Measurements from ENCODE around the gene RANBP10. TPM values are rescaled to one million over a fixed set of nuclear protein-coding genes. Genes with fewer than 3 reads are reported as not detected.

The RANBP10 gene
- polyA plus RNA-seq, 1 donor, result 18.0 TPM

- Histone ChIP-seq H3K4me3 (ENCODE audit: low read length) (no peak overlapping the region), H3K27me3 (ENCODE audit: control insufficient read depth, insufficient read depth, low read length) (no peaks in the 10 kb centered on the region), H3K9me3 (ENCODE audit: control insufficient read depth, low read depth, low read length) (peaks cover 2% of the 10 kb centered on the region), H3K36me3 (ENCODE audit: control insufficient read depth, insufficient read depth, low read length) (peaks cover 7% of the 10 kb centered on the region), H3K4me1 (ENCODE audit: control insufficient read depth, insufficient read depth, low read length) (no peaks in the 10 kb centered on the region), H3K27ac (ENCODE audit: low read length) (no peak overlapping the region)
- WGBS (ENCODE audit: insufficient coverage, low lambda C conversion rate), result 83% methylated on average over 1 of the region's 5 CpGs
- no peak for DNase-seq
Observed at GRCh38 chr16:67779256-67780014, 26.9 kb downstream of the RANBP10 start.

- no CpG with 5 or more reads among the region's 6 CpGs for WGBS (ENCODE audit: insufficient coverage, low lambda C conversion rate)
- no peak overlapping the region for H3K27ac ChIP-seq (ENCODE audit: low read length)
- H3K27me3 ChIP-seq (ENCODE audit: control insufficient read depth, insufficient read depth, low read length), result no peaks in the 10 kb centered on the region
- DNase-seq, result no peak
- H3K4me3 ChIP-seq (ENCODE audit: low read length), result no peak overlapping the region
- no peaks in the 10 kb centered on the region for H3K4me1 ChIP-seq (ENCODE audit: control insufficient read depth, insufficient read depth, low read length)
- peaks cover 2% of the 10 kb centered on the region for H3K9me3 ChIP-seq (ENCODE audit: control insufficient read depth, low read depth, low read length)
- peaks cover 10% of the 10 kb centered on the region for H3K36me3 ChIP-seq (ENCODE audit: control insufficient read depth, insufficient read depth, low read length)
Observed at GRCh38 chr16:67775273-67775672, 31.1 kb downstream of the RANBP10 start.

- Histone ChIP-seq H3K27me3 (ENCODE audit: control insufficient read depth, insufficient read depth, low read length) (no peaks in the 10 kb centered on the region), H3K4me3 (ENCODE audit: low read length) (no peak overlapping the region), H3K36me3 (ENCODE audit: control insufficient read depth, insufficient read depth, low read length) (peaks cover 10% of the 10 kb centered on the region), H3K27ac (ENCODE audit: low read length) (no peak overlapping the region), H3K9me3 (ENCODE audit: control insufficient read depth, low read depth, low read length) (peaks cover 2% of the 10 kb centered on the region), H3K4me1 (ENCODE audit: control insufficient read depth, insufficient read depth, low read length) (no peaks in the 10 kb centered on the region)
- no CpG with 5 or more reads among the region's 3 CpGs for WGBS (ENCODE audit: insufficient coverage, low lambda C conversion rate)
- DNase-seq, result no peak
Observed at GRCh38 chr16:67774457-67774853, 31.9 kb downstream of the RANBP10 start.

- H3K27ac ChIP-seq (ENCODE audit: low read length), result no peak overlapping the region
- no CpG with 5 or more reads among the region's 6 CpGs for WGBS (ENCODE audit: insufficient coverage, low lambda C conversion rate)
- H3K4me1 ChIP-seq (ENCODE audit: control insufficient read depth, insufficient read depth, low read length), result no peaks in the 10 kb centered on the region
- peaks cover 2% of the 10 kb centered on the region for H3K9me3 ChIP-seq (ENCODE audit: control insufficient read depth, low read depth, low read length)
- H3K27me3 ChIP-seq (ENCODE audit: control insufficient read depth, insufficient read depth, low read length), result no peaks in the 10 kb centered on the region
- no peak overlapping the region for H3K4me3 ChIP-seq (ENCODE audit: low read length)
- DNase-seq, result no peak
- peaks cover 10% of the 10 kb centered on the region for H3K36me3 ChIP-seq (ENCODE audit: control insufficient read depth, insufficient read depth, low read length)
Observed at GRCh38 chr16:67773569-67774456, 32.5 kb downstream of the RANBP10 start.

GRCh38 chr16:67773099-67773498, 33.3 kb downstream of the RANBP10 start:
- H3K9me3 ChIP-seq (ENCODE audit: control insufficient read depth, low read depth, low read length), result peaks cover 2% of the 10 kb centered on the region
- H3K4me1 ChIP-seq (ENCODE audit: control insufficient read depth, insufficient read depth, low read length), result no peaks in the 10 kb centered on the region
- no peak for DNase-seq
- H3K27me3 ChIP-seq (ENCODE audit: control insufficient read depth, insufficient read depth, low read length), result no peaks in the 10 kb centered on the region
- WGBS (ENCODE audit: insufficient coverage, low lambda C conversion rate), result no CpG with 5 or more reads among the region's 4 CpGs
- H3K36me3 ChIP-seq (ENCODE audit: control insufficient read depth, insufficient read depth, low read length), result peaks cover 10% of the 10 kb centered on the region
- no peak overlapping the region for H3K4me3 ChIP-seq (ENCODE audit: low read length)
- H3K27ac ChIP-seq (ENCODE audit: low read length), result no peak overlapping the region

GRCh38 chr16:67770346-67770991, 35.9 kb downstream of the RANBP10 start:
- 90% methylated on average over 2 of the region's 6 CpGs for WGBS (ENCODE audit: insufficient coverage, low lambda C conversion rate)

GRCh38 chr16:67767953-67768352, 38.4 kb downstream of the RANBP10 start:
- H3K4me3 ChIP-seq (ENCODE audit: low read length), result no peak overlapping the region
- DNase-seq, result no peak
- H3K27me3 ChIP-seq (ENCODE audit: control insufficient read depth, insufficient read depth, low read length), result no peaks in the 10 kb centered on the region
- WGBS (ENCODE audit: insufficient coverage, low lambda C conversion rate), result no CpG with 5 or more reads among the region's 7 CpGs
- H3K27ac ChIP-seq (ENCODE audit: low read length), result no peak overlapping the region
- H3K9me3 ChIP-seq (ENCODE audit: control insufficient read depth, low read depth, low read length), result no peaks in the 10 kb centered on the region
- no peaks in the 10 kb centered on the region for H3K4me1 ChIP-seq (ENCODE audit: control insufficient read depth, insufficient read depth, low read length)
- H3K36me3 ChIP-seq (ENCODE audit: control insufficient read depth, insufficient read depth, low read length), result peaks cover 24% of the 10 kb centered on the region

More at GRCh38 chr16:67770346-67770991, 35.9 kb downstream of the RANBP10 start:
- no peak for DNase-seq
- Histone ChIP-seq H3K27me3 (ENCODE audit: control insufficient read depth, insufficient read depth, low read length) (no peaks in the 10 kb centered on the region), H3K36me3 (ENCODE audit: control insufficient read depth, insufficient read depth, low read length) (peaks cover 18% of the 10 kb centered on the region), H3K4me1 (ENCODE audit: control insufficient read depth, insufficient read depth, low read length) (no peaks in the 10 kb centered on the region), H3K27ac (ENCODE audit: low read length) (no peak overlapping the region), H3K9me3 (ENCODE audit: control insufficient read depth, low read depth, low read length) (peaks cover under 1% of the 10 kb centered on the region), H3K4me3 (ENCODE audit: low read length) (no peak overlapping the region)

- H3K36me3 ChIP-seq (ENCODE audit: control insufficient read depth, insufficient read depth, low read length), result peaks cover 26% of the 10 kb centered on the region
- DNase-seq, result no peak
- no peak overlapping the region for H3K27ac ChIP-seq (ENCODE audit: low read length)
- no peaks in the 10 kb centered on the region for H3K27me3 ChIP-seq (ENCODE audit: control insufficient read depth, insufficient read depth, low read length)
- H3K4me1 ChIP-seq (ENCODE audit: control insufficient read depth, insufficient read depth, low read length), result no peaks in the 10 kb centered on the region
- H3K4me3 ChIP-seq (ENCODE audit: low read length), result no peak overlapping the region
- 90% methylated on average over 2 of the region's 4 CpGs for WGBS (ENCODE audit: insufficient coverage, low lambda C conversion rate)
- H3K9me3 ChIP-seq (ENCODE audit: control insufficient read depth, low read depth, low read length), result no peaks in the 10 kb centered on the region
Observed at GRCh38 chr16:67766291-67766690, 40.1 kb downstream of the RANBP10 start.

GRCh38 chr16:67764158-67764667, 42.1 kb downstream of the RANBP10 start:
- Histone ChIP-seq H3K36me3 (ENCODE audit: control insufficient read depth, insufficient read depth, low read length) (peaks cover 24% of the 10 kb centered on the region), H3K27me3 (ENCODE audit: control insufficient read depth, insufficient read depth, low read length) (no peaks in the 10 kb centered on the region), H3K27ac (ENCODE audit: low read length) (no peak overlapping the region), H3K4me1 (ENCODE audit: control insufficient read depth, insufficient read depth, low read length) (no peaks in the 10 kb centered on the region), H3K4me3 (ENCODE audit: low read length) (no peak overlapping the region), H3K9me3 (ENCODE audit: control insufficient read depth, low read depth, low read length) (no peaks in the 10 kb centered on the region)
- WGBS (ENCODE audit: insufficient coverage, low lambda C conversion rate), result 100% methylated on average over 2 of the region's 7 CpGs
- no peak for DNase-seq

GRCh38 chr16:67763066-67763465, 43.3 kb downstream of the RANBP10 start:
- H3K4me3 ChIP-seq (ENCODE audit: low read length), result no peak overlapping the region
- no peaks in the 10 kb centered on the region for H3K27me3 ChIP-seq (ENCODE audit: control insufficient read depth, insufficient read depth, low read length)
- no peak overlapping the region for H3K27ac ChIP-seq (ENCODE audit: low read length)
- no CpG with 5 or more reads among the region's 5 CpGs for WGBS (ENCODE audit: insufficient coverage, low lambda C conversion rate)
- DNase-seq, result no peak
- H3K4me1 ChIP-seq (ENCODE audit: control insufficient read depth, insufficient read depth, low read length), result no peaks in the 10 kb centered on the region
- H3K36me3 ChIP-seq (ENCODE audit: control insufficient read depth, insufficient read depth, low read length), result peaks cover 29% of the 10 kb centered on the region
- no peaks in the 10 kb centered on the region for H3K9me3 ChIP-seq (ENCODE audit: control insufficient read depth, low read depth, low read length)
